HCT116 (cell line): Measurements from ENCODE around the gene TMEM191C. TPM values are rescaled to one million over a fixed set of nuclear protein-coding genes. Genes with fewer than 3 reads are reported as not detected.
"Not testable (repeated sequence)": the region's sequence is repeated elsewhere in the genome, so short reads cannot be mapped to it uniquely, and the experiment has no call there.

ENCODE experiments used
- ATAC-seq: fragments of 200-7000 bp; cut with Tn5 transposase; 2 replicates; pipeline ENCODE4 v1.9.1; 2020; ENCODE audit warnings: mild to moderate bottlenecking, moderate library complexity
- BruUV-seq: library from RNA; stranded (reverse); fragments of 400-500 nt; replicated peaks from 2 replicates; lab custom pipeline; 2021; lab: Mats Ljungman, UMichigan
- CTCF ChIA-PET: fragments of 300-600 bp; sonication (Branson Sonifier 250); formaldehyde crosslinking; loops from one replicate; lab custom pipeline; 2021; ENCODE audit warnings: antibody characterized with exemption; lab: Charles Lee
- POLR2A ChIA-PET: fragments of 300-600, 350-600 bp; sonication (Branson Sonifier 250); formaldehyde crosslinking; loops from one replicate; lab custom pipeline; 2021; ENCODE audit warnings: antibody characterized with exemption; lab: Charles Lee
- RAD21 ChIA-PET, 2 experiments: fragments of 300-600 bp; sonication (Branson Sonifier 250); formaldehyde crosslinking; loops; one replicate each; lab custom pipeline; 2023; ENCODE audit warnings: low total read pairs in 2 of 2; ENCODE audit not compliant: uncharacterized antibody in 2 of 2, unreplicated experiment in 2 of 2, low non-redundant PET in 1 of 2; lab: Charles Lee
- DNase-seq: peaks from one replicate; pipeline ENCODE4 v3.0.0-alpha.2; 2010; ENCODE audit warnings: low read depth, low spot score
- H2AFZ ChIP-seq: fragments of 200-600 bp; shearing (Covaris generic), sonication (generic); 2 replicates; pipeline ENCODE4 v1.6.1; 2017; ENCODE audit warnings: low read depth, mixed run types, mixed read lengths, antibody characterized with exemption, low read length; ENCODE audit not compliant: poor library complexity, severe bottlenecking
- H3K27ac ChIP-seq: 2 replicates; pipeline ENCODE4 v1.5.1; 2012; ENCODE audit warnings: low read depth, low read length
- H3K27me3 ChIP-seq: fragments of 200-600 bp; sonication (generic); 2 replicates; pipeline ENCODE4 v1.6.1; 2016; ENCODE audit warnings: mixed run types, low read length, mixed read lengths; ENCODE audit not compliant: insufficient read depth
- H3K36me3 ChIP-seq, 2 experiments: fragments of 200-500 bp in 1 of 2; fragments of 200-600 bp in 1 of 2; sonication (Bioruptor generic) in 1 of 2; sonication (generic) in 1 of 2; 2 replicates each; pipeline versions ENCODE4 v1.5.1 to v1.6.1; 2014 to 2016; ENCODE audit warnings: low read length in 2 of 2, inconsistent platforms in 1 of 2, mixed read lengths in 1 of 2, mixed run types in 1 of 2; ENCODE audit not compliant: insufficient read depth in 2 of 2, control insufficient read depth in 1 of 2
- H3K4me1 ChIP-seq, 2 experiments: fragments of 200-600 bp in 1 of 2; sonication (generic) in 1 of 2; 2 replicates each; pipeline versions ENCODE4 v1.5.1 to v1.6.1; 2012 to 2017; ENCODE audit warnings: low read length in 2 of 2, inconsistent platforms in 1 of 2, mild to moderate bottlenecking in 1 of 2, mixed read lengths in 1 of 2, mixed run types in 1 of 2, moderate library complexity in 1 of 2; ENCODE audit not compliant: insufficient read depth in 2 of 2, control insufficient read depth in 1 of 2
- H3K4me2 ChIP-seq: fragments of 200-600 bp; sonication (generic); 2 replicates; pipeline ENCODE4 v1.6.1; 2017; ENCODE audit warnings: mixed run types, low read length, mixed read lengths
- H3K4me3 ChIP-seq, 2 experiments: fragments of 200-600 bp in 1 of 2; sonication (generic) in 1 of 2; replicated peaks in 1 of 2; 2 replicates each; pipeline ENCODE4 v1.5.1; 2011 to 2016; ENCODE audit warnings: low read length in 2 of 2, control low read depth in 1 of 2, low read depth in 1 of 2, mild to moderate bottlenecking in 1 of 2, mixed read lengths in 1 of 2, mixed run types in 1 of 2
- H3K79me2 ChIP-seq: fragments of 200-600 bp; sonication (generic); 2 replicates; pipeline ENCODE4 v1.6.1; 2017; ENCODE audit warnings: mild to moderate bottlenecking, mixed run types, low read length, moderate library complexity, mixed read lengths; ENCODE audit not compliant: insufficient read depth
- H3K9ac ChIP-seq: fragments of 200-600 bp; sonication (generic); 2 replicates; pipeline ENCODE4 v1.6.1; 2016; ENCODE audit warnings: low read length, mixed read lengths
- H3K9me2 ChIP-seq: fragments of 200-600 bp; sonication (generic), shearing (Covaris generic); 2 replicates; pipeline ENCODE4 v1.6.1; 2017; ENCODE audit warnings: mixed run types, mild to moderate bottlenecking, moderate library complexity; ENCODE audit not compliant: insufficient read depth
- H3K9me3 ChIP-seq, 2 experiments: fragments of 200-500 bp in 1 of 2; fragments of 200-600 bp in 1 of 2; sonication (Bioruptor generic) in 1 of 2; sonication (generic) in 1 of 2; 2 replicates each; pipeline ENCODE4 v1.6.1; 2014 to 2017; ENCODE audit warnings: low read length in 2 of 2, mixed read lengths in 2 of 2, inconsistent platforms in 1 of 2, low read depth in 1 of 2, mild to moderate bottlenecking in 1 of 2, mixed run types in 1 of 2, moderate library complexity in 1 of 2; ENCODE audit not compliant: control insufficient read depth in 1 of 2, insufficient read depth in 1 of 2
- H4K20me1 ChIP-seq: fragments of 200-600 bp; sonication (generic), shearing (Covaris generic); 2 replicates; pipeline ENCODE4 v1.6.1; 2017; ENCODE audit warnings: mixed run types, mild to moderate bottlenecking, moderate library complexity; ENCODE audit not compliant: insufficient read depth
- intact Hi-C: fragments of 100-400 bp; cut with micrococcal nuclease; formaldehyde crosslinking; loops from 2 replicates; pipeline ENCODE4 v1.10.0; 2022
- total RNA-seq: library from RNA; stranded (reverse); gene quantifications from one replicate; pipeline ENCODE4 v1.2.1, GENCODE V29; 2021; ENCODE audit not compliant: unreplicated experiment

TMEM191C gene
- total RNA-seq, 1 experiment from 2014 or later, result 3.1 TPM

DNA sequence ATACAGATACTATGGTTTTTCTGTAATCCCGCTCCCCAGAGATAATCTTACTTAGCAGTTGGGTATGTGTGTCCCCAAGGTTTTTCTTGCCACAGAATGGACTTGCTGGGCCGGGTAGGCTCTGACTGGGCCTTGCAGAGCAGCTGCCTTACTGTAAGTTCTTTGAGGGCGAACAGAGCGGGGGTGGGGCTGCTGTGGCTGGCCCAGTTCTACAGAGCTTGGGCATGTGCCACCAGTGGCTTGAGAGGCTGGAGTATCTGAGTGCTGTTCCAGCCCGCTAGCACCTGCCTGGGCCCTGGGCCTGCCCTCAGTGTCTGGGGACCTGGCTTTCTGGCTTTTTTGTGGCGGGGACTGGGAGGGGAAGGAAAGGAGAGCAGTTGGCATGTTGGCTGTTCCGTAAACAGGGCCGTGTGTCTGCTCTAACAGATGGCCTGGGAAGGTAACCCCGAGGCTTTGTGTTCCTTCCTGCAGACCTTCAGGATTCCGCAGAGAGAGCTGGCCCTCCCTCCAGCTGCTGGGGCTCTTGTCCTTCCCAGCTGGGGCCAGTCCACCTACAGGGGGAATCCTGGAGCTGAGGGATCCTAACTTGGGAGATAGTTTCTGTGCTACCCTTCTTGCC, 27.1 kb upstream of the TMEM191C start:
- H3K9ac ChIP-seq, H3K4me2 ChIP-seq, RAD21 ChIA-PET, BruUV-seq, CTCF ChIA-PET, intact Hi-C loops, H3K27me3 ChIP-seq, H2AFZ ChIP-seq, H4K20me1 ChIP-seq, H3K4me3 ChIP-seq, DNase-seq, H3K27ac ChIP-seq, H3K4me1 ChIP-seq, H3K9me3 ChIP-seq, H3K36me3 ChIP-seq, POLR2A ChIA-PET, H3K79me2 ChIP-seq, H3K9me2 ChIP-seq: not testable (repeated sequence)
- peak; percentile 1; the same call in 1 of the 2 replicates for ATAC-seq

DNA sequence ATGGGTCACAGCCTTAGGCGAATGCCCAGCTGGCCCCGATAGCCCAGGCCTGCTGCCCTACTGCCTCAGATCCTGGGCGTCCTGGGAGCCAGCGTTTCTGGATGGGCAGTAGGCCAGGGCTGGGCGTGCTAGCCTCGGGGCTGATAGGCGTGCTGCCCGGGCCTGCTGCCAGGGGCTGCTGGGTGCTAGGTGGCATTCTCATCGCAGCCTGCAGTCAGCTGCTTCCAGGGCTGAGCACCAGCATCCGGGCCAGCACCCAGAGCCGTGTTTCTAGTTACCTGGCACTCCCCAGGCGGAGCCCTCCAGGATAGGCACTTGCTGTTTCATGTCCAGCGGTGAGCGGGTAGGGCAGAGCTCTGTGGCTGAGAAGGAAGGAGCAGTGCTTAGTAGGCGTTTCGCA, 26.5 kb upstream of the TMEM191C start:
- H3K36me3 ChIP-seq, POLR2A ChIA-PET, H3K4me3 ChIP-seq, H4K20me1 ChIP-seq, BruUV-seq, H3K4me1 ChIP-seq, H2AFZ ChIP-seq, intact Hi-C loops, H3K9me3 ChIP-seq, H3K27ac ChIP-seq, H3K79me2 ChIP-seq, H3K9ac ChIP-seq, H3K27me3 ChIP-seq, CTCF ChIA-PET, H3K9me2 ChIP-seq, H3K4me2 ChIP-seq, RAD21 ChIA-PET, DNase-seq: not testable (repeated sequence)
- peak; percentile 37 for ATAC-seq

DNA sequence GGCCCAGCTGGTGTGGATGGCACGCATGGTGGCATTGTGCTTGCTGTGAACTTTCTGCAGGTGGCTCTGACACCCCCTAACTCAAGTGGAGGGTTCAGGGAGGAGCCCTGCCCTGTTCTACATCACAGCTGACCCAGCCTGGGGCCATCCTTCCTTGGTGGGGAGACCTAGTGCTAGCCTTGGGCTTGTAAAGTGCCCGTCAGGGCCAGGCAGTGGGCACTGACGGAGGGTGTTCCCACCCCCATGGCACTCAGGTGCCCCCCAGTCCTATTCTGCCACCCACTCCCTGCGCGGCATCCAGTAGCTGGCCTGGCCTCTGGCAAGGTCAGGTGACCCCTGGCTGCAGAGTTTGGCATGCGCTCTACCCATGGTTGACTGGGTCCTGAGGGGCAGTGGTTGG, 26.0 kb upstream of the TMEM191C start:
- H3K27me3 ChIP-seq, H3K27ac ChIP-seq, ATAC-seq, RAD21 ChIA-PET, H3K36me3 ChIP-seq, H3K4me3 ChIP-seq, H4K20me1 ChIP-seq, H3K9me3 ChIP-seq, CTCF ChIA-PET, H2AFZ ChIP-seq, BruUV-seq, H3K4me1 ChIP-seq, POLR2A ChIA-PET, H3K79me2 ChIP-seq, H3K9me2 ChIP-seq, H3K4me2 ChIP-seq, DNase-seq, intact Hi-C loops, H3K9ac ChIP-seq: not testable (repeated sequence)

DNA sequence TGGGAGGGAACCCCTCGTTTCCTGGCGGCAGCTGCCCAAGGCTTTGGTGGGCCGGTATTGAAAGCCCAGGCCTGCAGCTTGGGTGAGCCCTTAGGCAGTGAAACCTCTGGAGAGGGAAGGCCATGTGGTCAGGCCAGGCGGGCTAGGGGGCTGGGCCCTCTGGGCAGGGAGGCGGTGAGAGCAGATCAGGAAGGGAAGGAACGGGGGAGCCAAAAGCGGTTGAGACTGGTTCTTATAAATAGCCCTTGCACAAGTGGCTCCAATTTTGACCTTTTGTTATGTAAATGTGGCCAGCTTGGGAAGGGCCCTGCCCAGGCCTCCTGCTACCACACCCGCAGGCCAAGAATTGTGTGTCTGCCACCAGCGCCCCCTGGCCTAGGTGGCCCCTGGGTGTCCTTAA, 25.1 kb upstream of the TMEM191C start:
- H3K9ac ChIP-seq, intact Hi-C loops, H4K20me1 ChIP-seq, H3K27ac ChIP-seq, H3K9me2 ChIP-seq, ATAC-seq, H3K9me3 ChIP-seq, RAD21 ChIA-PET, H2AFZ ChIP-seq, H3K27me3 ChIP-seq, H3K36me3 ChIP-seq, H3K4me3 ChIP-seq, H3K79me2 ChIP-seq, H3K4me2 ChIP-seq, CTCF ChIA-PET, BruUV-seq, DNase-seq, POLR2A ChIA-PET, H3K4me1 ChIP-seq: not testable (repeated sequence)
